ENCODE results near the gene NDUFC2.

NDUFC2 gene

GRCh38 chr11:78023426-78023825, 56.2 kb downstream of the NDUFC2 start:
- TF ChIP-seq CTCF (IDR thresholded peaks at IDR 0.05): no peak

- no peak for TF ChIP-seq CTCF (IDR thresholded peaks at IDR 0.05)
Observed at GRCh38 chr11:78022397-78023396, 57.0 kb downstream of the NDUFC2 start, which contains the start of gene KCTD14. KCTD14 (minus strand) TSS chr11:78023276; CDS start chr11:78023249, 27 bp downstream.

GRCh38 chr11:78021611-78022010, 58.1 kb downstream of the NDUFC2 start:
- no peak for TF ChIP-seq CTCF (IDR thresholded peaks at IDR 0.05)

- no peak for TF ChIP-seq CTCF (IDR thresholded peaks at IDR 0.05)
Observed at GRCh38 chr11:78020246-78020645, 59.4 kb downstream of the NDUFC2 start.

- no peak for TF ChIP-seq CTCF (IDR thresholded peaks at IDR 0.05)
Observed at GRCh38 chr11:78019808-78020207, 59.9 kb downstream of the NDUFC2 start.

Measured in LNCAP (cell line).